Measurements from ENCODE around the gene CATSPERD.

CATSPERD gene

GRCh38 chr19:5805462-5806132, 85.2 kb downstream of the CATSPERD start:
- peak; percentile 65 for TF ChIP-seq CTCF (IDR thresholded peaks at IDR 0.05; ENCODE audit: poor library complexity, severe bottlenecking)
- H3K27ac ChIP-seq (ENCODE audit: poor library complexity, severe bottlenecking), result no peak overlapping the region
- H3K36me3 ChIP-seq (ENCODE audit: low read depth), result no peaks in the 10 kb centered on the region
- peaks cover 12% of the 10 kb centered on the region for H3K27me3 ChIP-seq (ENCODE audit: insufficient read depth, poor library complexity, severe bottlenecking)
- H3K4me1 ChIP-seq (ENCODE audit: insufficient read depth, poor library complexity, severe bottlenecking), result no peaks in the 10 kb centered on the region
- H3K4me3 ChIP-seq (ENCODE audit: severe bottlenecking), result peak overlapping the region; percentile 25
- H3K9me3 ChIP-seq (ENCODE audit: severe bottlenecking), result no peaks in the 10 kb centered on the region
- ATAC-seq (ENCODE audit: low read depth) (peak; percentile 37), DNase-seq (ENCODE audit: low spot score) (no peak)

DNA sequence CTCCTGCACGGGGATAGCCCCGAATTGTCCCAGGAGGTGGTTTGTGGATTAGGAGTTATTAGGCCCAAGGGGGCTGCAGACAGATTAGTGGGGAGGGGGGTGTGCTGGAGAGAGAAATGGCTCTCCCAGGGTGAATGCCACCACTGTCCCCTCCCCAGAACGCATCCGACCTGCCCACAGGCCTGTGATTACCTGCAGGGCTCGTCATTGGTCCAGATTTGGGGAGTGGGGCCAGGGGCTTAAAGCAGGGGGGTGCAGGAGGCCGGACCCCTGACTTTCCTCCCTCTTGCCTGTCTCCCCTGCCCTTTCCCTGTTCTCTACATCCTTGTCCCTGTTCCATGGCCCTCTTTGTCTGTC, 85.7 kb downstream of the CATSPERD start:
- DNase-seq (ENCODE audit: low spot score), result no peak
- H3K4me1 ChIP-seq (ENCODE audit: insufficient read depth, poor library complexity, severe bottlenecking), result no peaks in the 10 kb centered on the region
- no peak overlapping the region for H3K27ac ChIP-seq (ENCODE audit: poor library complexity, severe bottlenecking)
- ATAC-seq (ENCODE audit: low read depth), result no peak
- TF ChIP-seq CTCF (IDR thresholded peaks at IDR 0.05; ENCODE audit: poor library complexity, severe bottlenecking), result peak; percentile 38
- no peaks in the 10 kb centered on the region for H3K9me3 ChIP-seq (ENCODE audit: severe bottlenecking)
- no peak overlapping the region for H3K4me3 ChIP-seq (ENCODE audit: severe bottlenecking)
- H3K27me3 ChIP-seq (ENCODE audit: insufficient read depth, poor library complexity, severe bottlenecking), result peaks cover 12% of the 10 kb centered on the region
- H3K36me3 ChIP-seq (ENCODE audit: low read depth), result no peaks in the 10 kb centered on the region

DNA sequence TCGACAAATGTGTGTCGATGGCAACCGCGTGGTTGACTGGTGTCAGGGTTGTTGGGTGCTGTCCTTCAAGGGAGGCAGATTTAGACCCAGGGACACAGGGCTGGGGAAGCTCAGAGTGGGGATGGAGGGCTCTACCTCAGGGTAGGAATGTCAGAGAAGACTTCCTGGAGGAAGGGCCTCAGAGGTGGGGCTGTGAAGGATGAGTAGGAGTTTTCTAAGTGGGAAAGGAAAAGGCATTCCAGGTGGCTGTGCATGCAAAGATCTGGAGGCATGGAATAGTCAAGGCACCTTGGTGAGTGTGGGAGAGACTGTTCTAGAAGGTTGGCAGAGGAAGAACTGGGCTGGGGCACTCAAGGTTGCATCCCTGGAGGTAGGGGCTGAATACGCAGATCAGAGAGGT, 86.5 kb downstream of the CATSPERD start:
- DNase-seq (ENCODE audit: low spot score), result no peak

DNA sequence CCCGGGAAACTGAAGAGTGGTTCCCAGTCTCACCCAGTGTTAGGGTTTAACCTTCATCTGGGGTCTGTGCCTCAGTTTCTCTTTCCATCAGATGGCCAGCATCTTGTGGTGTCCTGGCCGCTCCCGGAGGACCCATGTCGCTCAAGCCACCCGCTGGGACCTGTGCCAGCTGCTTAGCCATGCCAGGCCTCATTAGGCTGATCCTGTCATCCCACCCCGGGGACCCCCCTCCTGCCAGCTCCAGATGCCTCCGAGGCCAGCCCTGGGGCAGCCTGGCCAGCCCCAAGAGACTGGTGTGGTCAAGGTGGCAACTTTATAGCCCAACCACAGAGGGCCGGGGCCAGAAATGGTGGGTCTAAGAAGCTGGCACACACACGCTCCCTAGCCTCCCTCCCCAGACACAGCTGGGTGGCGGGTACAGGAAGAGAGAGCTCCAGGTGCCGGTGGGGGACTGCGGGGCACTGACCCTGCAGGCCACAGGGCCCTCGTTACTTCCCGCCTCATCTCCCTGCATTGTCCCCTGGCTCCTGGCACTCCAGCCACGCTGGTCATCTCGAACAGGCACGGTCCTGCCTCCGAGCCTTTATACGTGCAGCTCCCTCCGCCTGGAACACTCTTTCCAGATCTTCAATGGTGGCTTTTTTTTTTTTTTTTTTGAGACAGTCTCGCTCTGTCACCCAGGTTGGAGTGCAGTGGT, 87.8 kb downstream of the CATSPERD start:
- Histone ChIP-seq H3K27ac (ENCODE audit: poor library complexity, severe bottlenecking) (no peak overlapping the region), H3K9me3 (ENCODE audit: severe bottlenecking) (no peaks in the 10 kb centered on the region), H3K36me3 (ENCODE audit: low read depth) (no peaks in the 10 kb centered on the region), H3K4me1 (ENCODE audit: insufficient read depth, poor library complexity, severe bottlenecking) (no peaks in the 10 kb centered on the region), H3K27me3 (ENCODE audit: insufficient read depth, poor library complexity, severe bottlenecking) (peaks cover 12% of the 10 kb centered on the region), H3K4me3 (ENCODE audit: severe bottlenecking) (no peak overlapping the region)
- DNase-seq (ENCODE audit: low spot score) (no peak), ATAC-seq (ENCODE audit: low read depth) (no peak)
- TF ChIP-seq CTCF (IDR thresholded peaks at IDR 0.05; ENCODE audit: poor library complexity, severe bottlenecking), result no peak

More for the DNA sequence above, 86.5 kb downstream of the CATSPERD start:
- H3K27ac ChIP-seq (ENCODE audit: poor library complexity, severe bottlenecking), result no peak overlapping the region
- peaks cover 12% of the 10 kb centered on the region for H3K27me3 ChIP-seq (ENCODE audit: insufficient read depth, poor library complexity, severe bottlenecking)
- H3K4me3 ChIP-seq (ENCODE audit: severe bottlenecking), result no peak overlapping the region
- H3K9me3 ChIP-seq (ENCODE audit: severe bottlenecking), result no peaks in the 10 kb centered on the region
- no peaks in the 10 kb centered on the region for H3K36me3 ChIP-seq (ENCODE audit: low read depth)
- no peaks in the 10 kb centered on the region for H3K4me1 ChIP-seq (ENCODE audit: insufficient read depth, poor library complexity, severe bottlenecking)
- ATAC-seq (ENCODE audit: low read depth), result no peak
- no peak for TF ChIP-seq CTCF (IDR thresholded peaks at IDR 0.05; ENCODE audit: poor library complexity, severe bottlenecking)

GRCh38 chr19:5809053-5809452, 88.6 kb downstream of the CATSPERD start:
- Histone ChIP-seq H3K9me3 (ENCODE audit: severe bottlenecking) (no peaks in the 10 kb centered on the region), H3K4me1 (ENCODE audit: insufficient read depth, poor library complexity, severe bottlenecking) (no peaks in the 10 kb centered on the region), H3K27me3 (ENCODE audit: insufficient read depth, poor library complexity, severe bottlenecking) (peaks cover 12% of the 10 kb centered on the region), H3K27ac (ENCODE audit: poor library complexity, severe bottlenecking) (no peak overlapping the region), H3K36me3 (ENCODE audit: low read depth) (no peaks in the 10 kb centered on the region), H3K4me3 (ENCODE audit: severe bottlenecking) (no peak overlapping the region)
- no peak for TF ChIP-seq CTCF (IDR thresholded peaks at IDR 0.05; ENCODE audit: poor library complexity, severe bottlenecking)
- ATAC-seq (ENCODE audit: low read depth), result no peak
- no peak for DNase-seq (ENCODE audit: low spot score)
